Amniotic epithelial cell (primary cell): ENCODE results near the gene CYP2A6.
"Not testable (repeated sequence)": the region's sequence is repeated elsewhere in the genome, so short reads cannot be mapped to it uniquely, and the experiment has no call there.

Source experiments
- DNase-seq: peaks from one replicate; pipeline ENCODE4 v3.0.0-alpha.2; 2010; ENCODE audit warnings: low read depth

CYP2A6 gene

DNA sequence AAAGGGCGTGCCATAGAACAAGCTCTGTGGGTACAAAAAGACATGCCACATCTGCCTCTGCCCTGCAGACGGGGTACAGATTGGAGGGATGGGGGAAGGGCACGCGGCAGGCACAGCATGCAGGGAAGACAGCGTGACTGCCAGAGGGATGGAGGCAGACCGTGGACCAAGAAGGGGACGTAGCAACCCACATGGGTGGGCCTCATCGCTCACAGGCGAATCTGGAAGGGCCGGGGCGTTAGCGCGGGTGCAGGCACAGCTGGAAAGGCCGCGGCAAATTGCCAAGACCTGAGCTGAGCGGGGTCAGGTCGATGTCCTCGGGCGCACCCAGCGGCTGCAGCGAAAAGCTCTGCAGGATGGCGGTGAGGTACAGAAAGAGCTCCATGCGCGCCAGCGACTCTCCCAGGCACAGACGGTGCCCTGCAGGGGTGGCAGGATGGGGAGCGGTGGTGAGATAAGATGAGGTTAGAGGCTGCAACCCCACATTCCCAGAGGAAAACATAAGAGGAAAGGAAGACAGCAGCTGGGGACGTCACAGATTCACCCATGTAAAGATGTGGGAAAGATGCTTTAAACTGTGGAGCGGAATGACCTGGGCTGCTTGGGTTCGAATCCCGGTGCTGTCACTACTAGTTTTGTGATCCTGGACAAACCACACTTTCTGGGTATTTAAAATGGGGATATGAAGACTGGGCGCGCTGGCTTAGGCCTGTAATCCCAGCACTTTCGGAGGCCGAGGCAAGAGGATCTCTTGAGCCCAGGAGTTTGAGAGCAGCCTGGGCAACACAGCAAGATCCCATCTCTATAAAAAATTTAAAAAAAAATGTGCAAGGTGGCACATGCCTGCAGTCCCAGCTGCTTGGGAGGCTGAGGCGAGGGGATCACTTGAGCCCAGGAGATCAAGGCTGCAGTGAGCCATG is 31.5 kb downstream of the CYP2A6 start:
- not testable (repeated sequence) for DNase-seq

GRCh38 chr19:40815223-40815622 is 35.0 kb downstream of the CYP2A6 start:
- DNase-seq, result no peak

DNA sequence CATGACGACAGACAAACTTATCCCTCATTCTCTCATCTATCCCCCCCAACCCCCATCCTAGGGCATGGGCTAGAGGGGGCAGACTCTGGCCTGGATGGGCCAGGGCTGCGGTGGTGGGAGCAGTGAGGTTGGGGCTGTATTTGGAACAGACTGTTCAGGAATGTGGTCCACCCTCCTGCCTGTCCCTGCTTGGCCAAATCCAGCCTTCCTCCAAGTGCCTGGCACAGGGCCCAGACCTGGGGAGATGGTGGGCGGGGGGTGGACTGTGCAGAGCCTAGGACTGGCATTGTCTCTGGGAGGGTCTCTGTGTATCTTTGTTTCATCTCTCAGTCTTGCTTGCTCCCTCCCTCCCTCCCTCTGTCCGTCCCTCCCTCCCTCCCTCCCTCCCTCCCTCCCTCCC is 37.1 kb downstream of the CYP2A6 start:
- no peak for DNase-seq

DNA sequence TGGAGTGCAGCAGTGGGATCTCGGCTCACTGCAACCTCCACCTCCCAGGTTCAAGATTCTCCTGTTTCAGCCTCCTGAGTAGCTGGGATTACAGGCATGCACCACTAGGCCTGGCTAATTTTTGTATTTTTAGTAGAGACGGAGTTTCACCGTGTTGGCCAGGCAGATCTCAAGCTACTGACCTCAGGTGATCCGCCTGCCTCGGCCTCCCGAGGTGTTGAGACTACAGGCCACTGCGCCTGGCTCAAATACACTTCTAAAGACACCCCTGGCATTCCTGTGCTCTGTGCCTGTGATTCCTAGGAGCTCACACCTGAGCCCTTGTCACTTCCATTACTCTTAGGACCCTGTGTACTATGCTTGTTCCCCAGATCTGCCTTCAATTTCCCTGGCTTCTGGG is 37.7 kb downstream of the CYP2A6 start:
- not testable (repeated sequence) for DNase-seq

DNA sequence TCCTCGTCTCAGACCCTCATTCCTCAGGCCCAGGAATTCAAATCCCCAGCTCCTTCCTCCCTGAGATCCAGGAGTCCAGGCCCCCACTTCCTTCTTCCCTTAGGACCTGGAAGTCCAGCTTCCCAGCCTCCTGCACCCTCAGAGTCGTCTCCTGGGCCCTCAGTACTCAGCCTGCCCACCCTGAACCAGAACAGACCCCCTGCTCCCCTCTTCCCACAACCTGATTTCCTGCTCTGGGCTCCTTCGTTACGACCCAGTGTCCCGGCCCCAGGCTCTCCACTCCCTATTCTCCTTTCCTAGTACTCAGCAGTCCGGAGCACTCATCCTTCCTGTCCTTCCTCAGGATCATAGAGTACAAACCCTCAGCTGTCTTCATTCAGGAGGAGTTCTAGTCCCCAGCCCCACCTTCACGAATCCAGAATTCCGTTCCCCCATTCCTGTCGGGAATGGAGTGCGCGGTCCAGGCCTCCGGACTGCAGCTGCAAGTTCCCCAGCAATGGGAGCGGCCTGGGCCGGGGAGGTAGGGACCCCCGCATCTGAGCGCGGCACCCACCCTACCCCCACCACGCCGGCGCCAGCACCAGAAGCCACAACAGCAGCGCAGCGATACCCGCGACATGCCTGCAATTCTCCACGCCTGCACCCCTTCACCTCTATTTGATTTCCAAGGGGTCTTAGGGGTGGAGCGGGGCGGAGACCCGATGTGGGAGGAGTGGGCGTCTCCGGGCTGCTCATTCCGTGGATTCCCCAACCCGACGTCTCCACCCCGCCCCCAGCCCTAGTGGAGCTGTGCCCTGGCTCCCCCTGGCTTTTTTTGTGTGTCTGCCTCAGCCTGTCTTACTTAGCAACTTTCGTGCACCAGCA is 38.5 kb downstream of the CYP2A6 start:
- DNase-seq, result no peak

GRCh38 chr19:40810649-40811408 is 39.4 kb downstream of the CYP2A6 start:
- peak; percentile 88 for DNase-seq

GRCh38 chr19:40810160-40810559 is 40.1 kb downstream of the CYP2A6 start:
- no peak for DNase-seq

- no peak for DNase-seq
Measured at GRCh38 chr19:40809358-40810086, 40.7 kb downstream of the CYP2A6 start.

GRCh38 chr19:40808497-40808896 is 41.8 kb downstream of the CYP2A6 start:
- DNase-seq, result no peak

- DNase-seq, result no peak
Measured at GRCh38 chr19:40808021-40808325, 42.3 kb downstream of the CYP2A6 start.

GRCh38 chr19:40807147-40808020 is 42.9 kb downstream of the CYP2A6 start:
- no peak for DNase-seq

- DNase-seq, result peak; percentile 99
Measured at GRCh38 chr19:40806423-40807146, 43.7 kb downstream of the CYP2A6 start.

DNA sequence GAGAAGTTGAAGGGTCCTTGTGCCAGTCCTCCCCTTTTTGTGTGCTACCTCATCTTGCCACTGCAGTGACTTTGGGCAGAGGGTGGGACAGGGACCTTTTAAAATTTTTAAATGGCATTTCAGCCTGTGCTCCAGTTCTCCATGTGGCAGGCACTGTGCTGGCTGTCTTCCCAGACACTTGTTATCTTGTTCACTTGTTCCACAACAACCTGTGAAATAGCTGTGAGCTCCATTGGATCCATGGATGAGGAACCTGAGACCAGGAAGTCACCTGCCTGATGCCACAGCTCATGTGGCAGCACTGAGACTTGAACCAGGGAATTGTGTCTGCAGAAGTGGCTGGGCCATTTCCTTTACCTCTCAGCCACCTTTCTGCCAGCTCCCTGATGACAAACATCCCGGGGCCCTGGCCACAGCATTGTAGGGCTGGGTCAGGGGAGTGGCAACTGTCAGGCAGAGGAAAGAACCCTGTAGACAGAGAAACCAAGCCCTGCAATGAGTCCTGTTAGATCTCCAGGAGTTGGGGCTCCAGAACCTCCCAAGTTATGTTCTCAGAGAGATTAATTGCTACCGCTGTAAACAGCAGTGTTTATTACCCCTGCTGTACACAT is 44.9 kb downstream of the CYP2A6 start:
- DNase-seq, result no peak

DNA sequence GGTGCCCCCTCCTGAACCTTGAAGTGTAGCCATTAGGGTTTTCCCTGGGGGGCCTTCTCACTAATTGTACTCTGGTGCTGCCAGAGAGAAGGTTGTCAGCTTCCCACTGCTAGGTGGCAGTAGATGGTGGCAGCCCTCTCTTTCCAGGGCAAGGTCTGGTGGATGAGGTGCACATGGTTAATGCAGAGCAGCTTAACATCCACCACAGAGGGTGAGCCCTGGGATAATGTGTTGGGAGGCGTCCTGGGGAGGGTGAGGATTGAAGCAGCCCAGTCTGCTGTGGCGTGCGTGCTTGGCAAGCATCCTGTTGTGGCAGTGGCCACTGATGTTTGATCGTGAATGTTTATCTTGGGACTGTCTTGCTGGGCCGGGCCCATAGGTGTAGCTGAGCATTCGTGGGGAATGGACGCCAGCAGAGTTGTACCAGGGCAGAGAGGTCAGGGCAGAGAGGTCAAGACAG is 45.4 kb downstream of the CYP2A6 start:
- no peak for DNase-seq

GRCh38 chr19:40803857-40804782 is 46.1 kb downstream of the CYP2A6 start:
- no peak for DNase-seq

DNA sequence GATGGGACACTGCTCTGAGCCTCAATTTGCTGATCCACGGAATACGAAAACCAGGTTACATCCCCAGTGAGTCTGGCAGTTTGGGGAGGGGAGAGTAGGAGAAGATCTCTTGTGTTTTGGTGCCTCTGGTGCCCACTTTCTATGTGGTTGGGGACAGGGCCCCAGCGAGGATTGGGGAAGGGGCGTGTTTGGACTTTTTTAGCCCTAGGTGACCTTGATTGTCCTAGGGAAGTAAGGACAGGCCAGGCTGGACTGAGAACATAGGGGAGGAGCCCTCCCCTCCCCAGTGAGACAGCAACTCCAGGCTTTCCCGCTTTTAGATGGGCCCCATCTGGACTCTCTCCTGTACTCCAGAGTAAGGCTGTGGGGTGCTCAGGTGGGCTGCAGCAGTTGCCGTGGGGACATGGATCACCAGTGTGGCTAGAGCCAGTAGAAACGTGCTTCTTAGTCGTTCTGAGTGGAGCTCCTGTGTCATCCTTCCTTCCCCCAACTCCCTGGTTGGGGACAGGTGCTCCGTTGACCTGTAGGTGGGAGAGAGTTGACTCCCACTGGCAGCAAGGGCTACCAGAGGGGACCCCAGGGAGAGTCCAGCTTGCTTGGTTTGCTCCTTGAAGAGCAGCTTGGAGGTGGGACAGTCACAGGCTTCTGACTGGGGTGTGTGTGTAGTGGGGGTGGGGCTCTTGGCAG is 46.9 kb downstream of the CYP2A6 start:
- no peak for DNase-seq

GRCh38 chr19:40802300-40803169 is 47.7 kb downstream of the CYP2A6 start:
- DNase-seq, result no peak
